Measurements from ENCODE around the gene CYP2U1. TPM values are rescaled to one million over a fixed set of nuclear protein-coding genes. Genes with fewer than 3 reads are reported as not detected.

Gene CYP2U1
- total RNA-seq, 2 donors from 2014 or later = 19.6 to 21.1 TPM

DNA sequence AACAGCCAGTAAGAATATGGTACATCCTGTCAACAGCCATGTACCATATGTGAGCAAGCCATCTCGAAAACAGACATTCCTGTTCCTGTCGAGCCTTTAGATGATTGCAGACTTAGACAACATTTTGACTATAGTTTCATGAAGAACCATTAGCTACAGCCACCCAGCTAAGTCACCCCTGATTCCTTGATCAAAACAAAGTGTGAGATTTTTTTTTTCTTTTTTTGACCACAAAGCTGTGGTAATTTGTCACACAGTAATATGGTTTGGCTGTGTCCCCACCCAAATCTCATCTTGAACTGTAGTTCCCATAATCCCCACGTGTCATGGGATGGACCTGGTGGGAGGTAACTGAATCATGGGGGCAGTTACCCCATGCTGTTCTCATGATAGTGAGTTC lies 43.2 kb downstream of the CYP2U1 start:
- no peak for ATAC-seq (ENCODE audit: insufficient number of reproducible peaks, low FRiP score, low read depth)
- DNase-seq (ENCODE audit: low spot score) = no peak
- Histone ChIP-seq H3K27me3 (replicated peaks; ENCODE audit: insufficient read depth) (no peaks in the 10 kb centered on the region), H3K36me3 (no peaks in the 10 kb centered on the region), H3K27ac (no peak overlapping the region), H3K4me1 (ENCODE audit: control insufficient read depth in 1 of 2, low read depth in 2 of 2) (no peaks in the 10 kb centered on the region), H3K9me3 (no peaks in the 10 kb centered on the region), H3K4me3 (no peak overlapping the region)
- TF ChIP-seq, protein P1, sequence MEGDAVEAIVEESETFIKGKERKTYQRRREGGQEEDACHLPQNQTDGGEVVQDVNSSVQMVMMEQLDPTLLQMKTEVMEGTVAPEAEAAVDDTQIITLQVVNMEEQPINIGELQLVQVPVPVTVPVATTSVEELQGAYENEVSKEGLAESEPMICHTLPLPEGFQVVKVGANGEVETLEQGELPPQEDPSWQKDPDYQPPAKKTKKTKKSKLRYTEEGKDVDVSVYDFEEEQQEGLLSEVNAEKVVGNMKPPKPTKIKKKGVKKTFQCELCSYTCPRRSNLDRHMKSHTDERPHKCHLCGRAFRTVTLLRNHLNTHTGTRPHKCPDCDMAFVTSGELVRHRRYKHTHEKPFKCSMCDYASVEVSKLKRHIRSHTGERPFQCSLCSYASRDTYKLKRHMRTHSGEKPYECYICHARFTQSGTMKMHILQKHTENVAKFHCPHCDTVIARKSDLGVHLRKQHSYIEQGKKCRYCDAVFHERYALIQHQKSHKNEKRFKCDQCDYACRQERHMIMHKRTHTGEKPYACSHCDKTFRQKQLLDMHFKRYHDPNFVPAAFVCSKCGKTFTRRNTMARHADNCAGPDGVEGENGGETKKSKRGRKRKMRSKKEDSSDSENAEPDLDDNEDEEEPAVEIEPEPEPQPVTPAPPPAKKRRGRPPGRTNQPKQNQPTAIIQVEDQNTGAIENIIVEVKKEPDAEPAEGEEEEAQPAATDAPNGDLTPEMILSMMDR (IDR thresholded peaks at IDR 0.05) = no peak

DNA sequence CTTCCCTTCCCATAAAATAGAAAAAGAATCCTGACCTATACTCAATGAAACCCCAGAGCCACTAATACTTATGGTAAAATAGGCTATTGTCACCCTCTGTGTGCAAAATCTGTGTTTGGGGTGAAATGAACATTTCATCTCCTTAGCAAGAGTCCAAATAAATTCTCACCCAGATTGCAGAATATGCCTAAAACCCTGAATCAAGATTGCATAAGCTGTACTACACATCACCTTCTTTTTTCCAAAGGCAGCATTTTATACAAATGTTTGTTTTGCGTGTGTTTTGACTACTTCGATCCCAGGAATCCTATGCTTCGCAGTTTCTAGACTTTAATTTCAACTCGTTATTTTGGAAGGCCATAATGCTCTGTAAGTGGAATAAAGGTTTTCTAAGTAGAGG lies 46.1 kb downstream of the CYP2U1 start:
- no peak for ATAC-seq (ENCODE audit: insufficient number of reproducible peaks, low FRiP score, low read depth)
- TF ChIP-seq, protein P1 (IDR thresholded peaks at IDR 0.05) = no peak
- Histone ChIP-seq H3K9me3 (no peaks in the 10 kb centered on the region), H3K4me1 (ENCODE audit: control insufficient read depth in 1 of 2, low read depth in 2 of 2) (no peaks in the 10 kb centered on the region), H3K36me3 (no peaks in the 10 kb centered on the region), H3K4me3 (no peak overlapping the region), H3K27me3 (replicated peaks; ENCODE audit: insufficient read depth) (no peaks in the 10 kb centered on the region), H3K27ac (no peak overlapping the region)
- no peak for DNase-seq (ENCODE audit: low spot score)

DNA sequence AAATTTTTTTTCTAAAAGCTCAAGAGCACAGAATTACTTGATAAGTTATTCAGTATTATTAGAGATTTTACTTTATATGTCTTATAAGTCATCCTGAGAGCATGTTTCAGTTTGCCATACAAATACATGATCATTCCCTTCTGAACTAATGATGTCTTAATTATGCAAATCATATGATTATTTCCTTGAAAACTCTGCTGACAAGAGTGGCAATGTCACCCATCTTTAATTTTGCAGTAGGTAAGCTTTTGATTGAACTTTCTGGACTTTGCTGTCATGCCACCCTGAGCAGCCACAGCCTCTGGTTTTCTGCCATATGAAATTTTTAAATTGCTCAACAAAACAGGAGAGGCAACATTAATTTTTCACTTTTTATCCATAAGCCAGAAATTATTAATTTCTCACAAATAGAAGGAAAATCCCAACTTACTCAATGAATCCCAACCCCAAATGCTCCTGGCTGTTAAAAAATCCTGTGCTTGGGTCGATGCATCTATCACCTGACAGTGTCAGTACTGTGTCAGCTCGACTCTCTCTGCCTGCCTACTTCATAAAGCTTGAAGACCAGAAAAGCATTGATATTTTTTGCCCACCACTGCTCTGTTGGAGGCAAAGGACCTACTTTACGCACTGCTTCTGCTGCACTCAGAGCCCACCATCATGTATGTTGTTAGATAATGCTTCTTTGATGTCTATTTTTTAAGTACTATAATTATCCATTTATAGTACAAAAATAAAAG lies 46.8 kb downstream of the CYP2U1 start:
- Histone ChIP-seq H3K4me3 (no peak overlapping the region), H3K9me3 (no peaks in the 10 kb centered on the region), H3K4me1 (ENCODE audit: control insufficient read depth in 1 of 2, low read depth in 2 of 2) (no peaks in the 10 kb centered on the region), H3K36me3 (no peaks in the 10 kb centered on the region), H3K27ac (no peak overlapping the region), H3K27me3 (replicated peaks; ENCODE audit: insufficient read depth) (no peaks in the 10 kb centered on the region)
- TF ChIP-seq, protein P1 (IDR thresholded peaks at IDR 0.05) = no peak
- DNase-seq (ENCODE audit: low spot score) = no peak
- ATAC-seq (ENCODE audit: insufficient number of reproducible peaks, low FRiP score, low read depth) = no peak

- Histone ChIP-seq H3K27ac (no peak overlapping the region), H3K36me3 (no peaks in the 10 kb centered on the region), H3K4me3 (no peak overlapping the region), H3K27me3 (replicated peaks; ENCODE audit: insufficient read depth) (no peaks in the 10 kb centered on the region), H3K4me1 (ENCODE audit: control insufficient read depth in 1 of 2, low read depth in 2 of 2) (no peaks in the 10 kb centered on the region), H3K9me3 (no peaks in the 10 kb centered on the region)
- ATAC-seq (ENCODE audit: insufficient number of reproducible peaks, low FRiP score, low read depth) (no peak), DNase-seq (ENCODE audit: low spot score) (no peak)
- TF ChIP-seq, protein P1 (IDR thresholded peaks at IDR 0.05) = no peak
These were observed 47.5 kb downstream of the CYP2U1 start for GRCh38 chr4:107978716-107979451.

- Histone ChIP-seq H3K4me3 (peak overlapping the region; percentile 93), H3K4me1 (ENCODE audit: control insufficient read depth in 1 of 2, low read depth in 2 of 2) (peaks cover 22 to 50% of the 10 kb centered on the region in 2 donors), H3K27ac (peak overlapping the region; percentile 90 to 97), H3K27me3 (replicated peaks; ENCODE audit: insufficient read depth) (no peaks in the 10 kb centered on the region), H3K9me3 (no peaks in the 10 kb centered on the region), H3K36me3 (no peaks in the 10 kb centered on the region)
- DNase-seq (ENCODE audit: low spot score) (no peak), ATAC-seq (ENCODE audit: insufficient number of reproducible peaks, low FRiP score, low read depth) (no peak)
- TF ChIP-seq, protein P1 (IDR thresholded peaks at IDR 0.05) = no peak
These were observed 56.8 kb downstream of the CYP2U1 start for GRCh38 chr4:107987916-107988762.

Measured in thoracic aorta (tissue), 2 donors.